HG03457 (cell line): ENCODE results near the gene ATP13A5.

Experiments used
- ATAC-seq: cut with Tn5 transposase; IDR thresholded peaks from one replicate; pipeline ENCODE4 v1.9.1; 2021; ENCODE audit warnings: moderate number of reproducible peaks; ENCODE audit not compliant: unreplicated experiment

The ATP13A5 gene, protein sequence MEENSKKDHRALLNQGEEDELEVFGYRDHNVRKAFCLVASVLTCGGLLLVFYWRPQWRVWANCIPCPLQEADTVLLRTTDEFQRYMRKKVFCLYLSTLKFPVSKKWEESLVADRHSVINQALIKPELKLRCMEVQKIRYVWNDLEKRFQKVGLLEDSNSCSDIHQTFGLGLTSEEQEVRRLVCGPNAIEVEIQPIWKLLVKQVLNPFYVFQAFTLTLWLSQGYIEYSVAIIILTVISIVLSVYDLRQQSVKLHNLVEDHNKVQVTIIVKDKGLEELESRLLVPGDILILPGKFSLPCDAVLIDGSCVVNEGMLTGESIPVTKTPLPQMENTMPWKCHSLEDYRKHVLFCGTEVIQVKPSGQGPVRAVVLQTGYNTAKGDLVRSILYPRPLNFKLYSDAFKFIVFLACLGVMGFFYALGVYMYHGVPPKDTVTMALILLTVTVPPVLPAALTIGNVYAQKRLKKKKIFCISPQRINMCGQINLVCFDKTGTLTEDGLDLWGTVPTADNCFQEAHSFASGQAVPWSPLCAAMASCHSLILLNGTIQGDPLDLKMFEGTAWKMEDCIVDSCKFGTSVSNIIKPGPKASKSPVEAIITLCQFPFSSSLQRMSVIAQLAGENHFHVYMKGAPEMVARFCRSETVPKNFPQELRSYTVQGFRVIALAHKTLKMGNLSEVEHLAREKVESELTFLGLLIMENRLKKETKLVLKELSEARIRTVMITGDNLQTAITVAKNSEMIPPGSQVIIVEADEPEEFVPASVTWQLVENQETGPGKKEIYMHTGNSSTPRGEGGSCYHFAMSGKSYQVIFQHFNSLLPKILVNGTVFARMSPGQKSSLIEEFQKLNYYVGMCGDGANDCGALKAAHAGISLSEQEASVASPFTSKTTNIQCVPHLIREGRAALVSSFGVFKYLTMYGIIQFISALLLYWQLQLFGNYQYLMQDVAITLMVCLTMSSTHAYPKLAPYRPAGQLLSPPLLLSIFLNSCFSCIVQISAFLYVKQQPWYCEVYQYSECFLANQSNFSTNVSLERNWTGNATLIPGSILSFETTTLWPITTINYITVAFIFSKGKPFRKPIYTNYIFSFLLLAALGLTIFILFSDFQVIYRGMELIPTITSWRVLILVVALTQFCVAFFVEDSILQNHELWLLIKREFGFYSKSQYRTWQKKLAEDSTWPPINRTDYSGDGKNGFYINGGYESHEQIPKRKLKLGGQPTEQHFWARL

DNA sequence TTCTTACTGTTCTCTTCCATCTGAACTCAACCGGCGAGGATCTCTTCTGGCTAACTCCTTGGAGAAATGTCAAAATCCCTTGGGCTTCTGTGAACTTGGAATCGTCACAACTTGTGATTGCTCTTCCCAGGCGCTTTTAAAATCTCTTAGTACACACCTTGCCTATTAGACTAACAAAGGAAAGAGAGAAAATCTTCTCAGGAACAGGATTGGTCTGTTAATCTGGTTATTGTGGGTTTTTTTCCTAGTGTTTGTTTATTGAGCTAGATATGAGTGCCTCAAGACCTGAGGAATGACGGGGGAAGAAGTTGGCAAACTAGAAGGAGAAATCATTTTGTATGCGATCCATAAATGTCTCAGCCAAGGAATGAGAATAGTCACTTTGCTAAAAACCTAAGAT, at the start of gene ATP13A5:
Gene ATP13A5, minus strand, starts transcription at position 48 of the 400 bp plus-strand sequence. Its CDS starts 28 bp downstream, at position 20.
- no peak for ATAC-seq

DNA sequence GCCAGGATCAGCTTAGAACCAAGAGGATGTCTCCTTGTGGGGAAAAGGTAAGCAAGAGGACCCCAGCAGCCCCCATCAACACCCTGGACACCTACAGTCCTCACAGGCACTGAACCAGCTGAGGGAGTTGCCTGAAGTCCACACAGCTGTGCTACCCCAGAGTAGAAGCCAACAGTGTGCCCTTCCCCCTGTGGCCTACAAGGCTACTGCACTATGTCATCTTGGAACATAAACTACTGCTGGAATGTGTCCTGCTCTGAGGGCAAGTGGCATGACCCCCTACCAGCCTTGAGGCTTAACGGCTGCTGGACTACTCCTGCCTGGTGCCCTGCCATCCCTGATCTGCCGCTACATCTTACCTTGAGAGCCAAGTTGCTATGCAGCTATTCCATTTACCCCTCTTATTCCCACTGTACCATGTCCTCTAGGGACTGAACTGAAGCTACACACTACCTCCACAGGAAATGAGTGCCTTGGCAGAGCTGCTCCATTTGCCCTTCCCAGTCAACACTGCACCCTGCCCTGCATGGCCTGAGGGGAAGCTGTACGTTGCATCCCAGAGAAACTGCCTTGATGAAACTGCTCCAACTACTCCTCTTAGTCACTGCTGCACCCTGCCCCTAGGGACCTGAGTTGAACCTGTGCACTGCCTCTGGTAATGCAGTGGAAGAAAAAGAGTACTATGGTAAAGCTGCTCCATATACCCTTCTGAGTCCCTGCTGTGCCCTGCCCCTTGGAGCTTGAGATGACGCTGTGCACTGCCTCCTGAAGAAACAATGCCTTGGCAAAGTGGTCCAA, 40.2 kb upstream of the ATP13A5 start:
- ATAC-seq, result no peak

DNA sequence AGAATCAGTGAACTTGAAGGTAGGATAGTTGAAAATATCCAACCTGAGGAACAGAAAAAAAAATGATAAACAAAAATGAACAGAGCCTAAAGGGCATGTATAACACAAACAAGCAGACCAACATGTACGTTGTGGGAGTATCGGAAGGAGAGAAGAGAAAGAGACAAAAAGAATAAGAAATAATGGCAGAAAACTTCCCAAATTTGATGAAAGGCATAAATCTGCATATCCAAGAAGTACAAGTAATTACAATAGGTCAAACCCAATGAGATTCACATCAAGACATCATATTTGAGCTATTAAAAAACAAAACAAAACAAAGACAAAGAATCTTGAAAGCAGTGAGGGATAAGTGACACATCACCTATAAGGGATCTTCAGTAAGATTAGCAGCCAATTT, 38.1 kb upstream of the ATP13A5 start:
- no peak for ATAC-seq

DNA sequence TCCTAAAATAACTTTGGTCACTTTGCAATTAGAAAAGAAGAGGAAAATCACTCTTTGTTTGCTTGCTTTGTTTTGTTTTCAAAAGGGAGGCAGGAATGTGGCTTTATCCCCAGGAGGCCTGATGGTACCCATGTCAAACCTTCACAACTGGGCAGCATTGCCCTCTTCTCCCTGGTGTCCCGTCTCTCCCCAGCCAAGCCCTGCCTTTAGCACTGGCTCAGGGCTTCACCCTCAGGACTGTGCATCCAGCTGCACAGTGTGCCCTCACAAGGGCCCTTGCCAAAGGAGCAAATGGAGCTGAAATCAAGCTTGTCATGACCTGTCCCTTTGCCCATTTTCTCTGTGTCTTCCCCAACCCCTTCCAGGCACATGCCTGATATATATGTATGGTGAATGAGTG, 29.1 kb upstream of the ATP13A5 start:
- no peak for ATAC-seq

DNA sequence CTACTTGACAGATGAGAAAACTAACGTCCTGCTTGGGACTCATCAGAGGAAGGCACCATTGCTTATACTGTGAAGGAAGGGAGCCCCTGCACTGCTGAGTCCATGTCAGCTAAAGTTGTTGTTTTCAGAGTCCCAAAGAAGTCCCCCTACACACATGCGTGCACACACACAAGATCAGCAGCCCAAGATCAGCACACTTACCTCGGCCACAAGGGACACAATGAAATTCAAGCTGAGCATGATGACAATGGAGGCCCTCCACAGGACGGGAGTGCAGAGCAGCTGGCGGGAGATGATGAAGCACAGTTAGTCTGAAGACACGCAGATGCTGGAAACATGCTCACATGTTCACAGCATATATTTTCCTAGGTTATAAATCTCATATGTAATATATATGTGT, 28.6 kb upstream of the ATP13A5 start:
- ATAC-seq, result no peak

DNA sequence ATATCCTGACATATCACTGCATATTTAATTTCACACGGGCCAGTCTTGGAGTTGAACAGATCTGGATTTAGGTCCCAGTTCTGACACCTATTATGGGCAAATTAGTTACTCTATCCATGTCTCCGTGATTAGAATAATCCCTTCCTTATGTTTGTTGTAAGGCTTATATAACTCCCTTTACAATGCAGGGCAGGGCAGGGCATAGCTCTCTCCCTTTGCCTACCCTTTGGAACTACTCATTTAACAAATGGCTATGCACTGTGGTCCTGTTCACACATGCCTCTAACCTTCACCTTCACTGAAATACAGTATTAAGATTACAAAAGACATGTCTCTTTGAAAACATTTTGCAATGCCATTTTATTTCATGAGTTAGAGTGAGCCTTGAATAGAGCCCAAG, 24.8 kb upstream of the ATP13A5 start:
- ATAC-seq, result no peak

DNA sequence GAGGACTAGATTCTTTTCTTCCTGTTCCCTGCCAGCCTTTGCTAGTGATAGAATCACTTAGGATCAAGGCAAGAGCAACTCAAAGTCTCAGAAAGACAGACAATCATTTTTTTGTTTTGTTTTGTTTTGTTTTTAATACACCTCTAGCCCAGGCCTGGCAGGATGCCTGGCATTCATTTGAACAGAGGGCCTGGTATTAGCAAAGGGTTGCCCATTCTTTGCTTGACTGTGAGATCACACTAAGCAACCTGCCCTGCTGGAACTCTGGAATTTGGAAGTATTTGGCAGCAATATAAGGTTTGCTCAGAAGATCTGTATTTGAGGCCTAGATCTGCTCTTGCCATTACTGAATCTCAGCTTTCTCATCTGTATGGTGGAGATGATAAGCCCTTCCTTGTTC, 21.8 kb upstream of the ATP13A5 start:
- no peak for ATAC-seq

DNA sequence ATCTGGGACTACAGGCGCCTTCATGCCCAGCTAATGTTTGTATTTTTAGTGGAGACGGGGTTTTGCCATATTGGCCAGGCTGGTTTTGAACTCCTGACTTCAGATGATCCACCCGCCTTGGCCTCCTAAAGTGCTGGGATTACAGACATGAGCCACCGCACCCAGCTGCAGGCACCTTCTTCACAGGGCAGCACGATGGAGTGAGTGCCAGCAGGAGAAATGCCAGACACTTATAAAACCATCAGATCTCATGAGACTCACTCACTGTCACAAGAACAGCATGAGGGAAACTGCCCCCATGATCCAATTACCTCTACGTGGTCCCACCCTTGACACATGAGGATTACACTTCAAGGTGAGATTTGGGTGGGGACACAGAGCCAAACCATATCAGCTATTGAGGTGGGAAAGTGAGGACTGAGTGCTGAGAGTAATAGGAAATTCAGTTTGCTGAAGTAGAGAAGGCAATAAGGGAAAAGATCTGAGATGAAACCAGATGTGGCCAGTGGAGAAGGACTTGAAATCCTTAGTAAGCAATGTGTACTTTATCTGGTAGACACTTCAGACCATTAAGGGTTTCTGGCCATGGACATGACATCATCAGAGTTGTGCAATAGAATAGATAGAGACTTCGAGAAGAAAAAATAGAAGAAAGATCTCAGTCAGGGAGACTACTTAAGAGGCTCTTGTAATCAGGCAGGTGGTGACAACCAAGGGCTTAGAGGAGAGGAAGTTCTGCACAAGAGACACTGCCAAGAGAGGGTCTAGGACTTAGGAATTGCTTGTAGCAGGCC, 18.1 kb upstream of the ATP13A5 start:
- no peak for ATAC-seq

DNA sequence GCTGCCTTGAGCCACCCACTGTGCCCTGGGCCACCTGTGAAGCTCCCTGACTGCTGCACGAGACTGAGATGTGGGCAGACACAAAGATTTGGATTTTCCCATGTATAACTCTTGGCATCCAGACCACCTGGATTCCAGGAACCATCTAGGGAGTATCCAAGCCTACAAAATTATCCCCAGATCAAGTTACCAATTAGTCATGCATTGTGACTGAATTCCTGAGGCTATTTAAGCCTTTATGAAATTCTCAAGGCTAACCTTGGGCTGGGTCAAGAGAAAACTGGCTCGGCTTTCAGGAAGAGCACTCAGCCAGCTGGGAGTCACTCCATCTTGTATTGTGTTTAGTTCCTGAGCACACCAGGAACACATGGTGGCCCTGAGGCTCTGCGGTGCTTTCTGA, 13.3 kb upstream of the ATP13A5 start:
- ATAC-seq, result no peak

DNA sequence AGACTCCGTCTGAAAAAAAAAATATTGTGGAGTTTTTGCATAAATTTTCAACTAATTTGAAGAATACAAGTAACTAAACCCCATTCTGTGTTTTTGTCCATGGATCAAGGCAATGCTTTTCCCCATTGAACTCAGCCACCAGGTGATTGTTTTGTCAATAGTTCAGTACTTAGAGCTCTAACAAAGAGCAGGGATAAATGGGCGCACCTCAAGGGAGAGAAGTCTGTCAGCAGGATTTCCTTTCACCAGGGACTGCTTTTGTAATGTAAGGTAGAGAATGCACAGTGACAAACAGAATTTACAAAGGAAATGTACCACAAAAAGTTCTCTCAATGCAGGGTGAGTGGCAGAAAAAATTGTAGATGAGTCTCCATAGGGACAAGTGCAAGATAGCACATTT, 10.8 kb upstream of the ATP13A5 start:
- no peak for ATAC-seq

DNA sequence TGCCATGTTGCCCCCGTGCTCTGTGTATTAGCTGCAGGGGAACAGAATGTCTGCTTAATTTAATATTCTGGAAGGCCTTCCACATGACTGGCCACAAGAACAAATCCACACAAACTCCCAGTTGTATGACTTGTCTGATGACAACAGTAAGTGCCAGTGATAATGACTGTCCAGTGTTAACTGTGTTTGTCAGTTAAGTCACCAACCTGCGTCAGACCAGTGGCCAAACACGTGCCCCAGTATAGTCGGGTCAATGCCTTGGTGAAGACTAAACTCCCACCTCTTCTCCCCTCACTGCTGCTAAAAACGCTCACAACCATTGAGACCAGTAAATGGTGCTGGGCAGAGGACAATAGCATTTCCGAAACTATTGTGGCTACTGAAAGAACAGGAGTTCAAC, 9.8 kb upstream of the ATP13A5 start:
- no peak for ATAC-seq

DNA sequence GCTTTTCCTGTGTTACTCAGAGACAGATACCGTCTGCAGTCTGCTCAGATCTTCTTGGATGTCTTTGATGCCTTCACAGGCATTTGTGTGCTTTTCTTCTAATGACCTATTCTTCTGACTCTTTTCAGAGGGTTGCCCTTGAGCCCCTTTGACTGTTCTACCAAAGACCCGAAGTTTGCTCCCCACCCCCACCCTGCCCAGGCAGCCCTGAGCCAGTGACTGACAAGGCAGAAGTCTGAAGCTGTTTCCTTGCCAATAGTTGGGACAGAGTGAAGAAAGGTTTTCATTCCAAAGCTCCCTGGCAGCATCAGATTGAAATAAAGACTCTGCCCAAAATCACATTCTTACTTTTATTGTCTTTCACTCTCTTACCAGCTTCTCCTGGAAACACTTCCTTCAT, 9.0 kb upstream of the ATP13A5 start:
- ATAC-seq, result no peak

DNA sequence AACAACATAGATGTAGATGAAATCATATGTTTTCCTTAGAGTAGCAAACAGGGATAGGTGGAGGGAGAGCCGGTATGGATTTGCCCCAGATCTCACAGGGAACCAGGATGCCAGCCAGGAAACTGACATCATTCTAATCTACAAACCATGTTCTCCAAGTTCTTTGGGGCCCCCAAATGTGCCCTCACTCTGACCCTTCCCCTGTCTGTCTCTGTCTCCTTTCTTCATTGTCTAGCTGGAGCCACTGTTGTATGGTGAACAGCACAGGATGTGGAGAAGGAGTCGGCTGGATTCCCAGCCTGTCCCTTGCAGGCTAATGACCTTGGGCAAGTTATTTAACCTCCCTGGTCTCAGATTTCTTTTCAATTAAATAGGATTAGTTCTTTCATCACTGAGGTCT, 962 bp downstream of the ATP13A5 start:
- no peak for ATAC-seq

DNA sequence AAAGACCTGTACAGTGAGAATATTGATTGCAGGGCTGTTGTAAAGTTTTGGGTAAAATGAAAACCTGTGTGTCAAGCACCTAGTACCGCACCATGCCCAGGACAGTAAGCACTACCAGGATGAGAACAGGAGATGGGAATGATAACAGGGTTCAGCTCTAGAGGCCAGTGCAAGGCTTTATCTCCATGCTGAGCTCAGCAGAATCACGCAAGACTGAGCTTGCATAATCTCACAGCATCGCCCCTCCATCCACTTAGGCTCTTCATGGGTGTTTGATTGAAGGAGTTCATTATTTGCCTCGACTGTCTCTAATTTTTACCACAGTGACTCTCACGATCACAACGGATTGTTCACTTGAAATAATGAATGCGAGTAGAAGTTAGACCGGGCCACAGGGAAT, 2.9 kb downstream of the ATP13A5 start:
- no peak for ATAC-seq

DNA sequence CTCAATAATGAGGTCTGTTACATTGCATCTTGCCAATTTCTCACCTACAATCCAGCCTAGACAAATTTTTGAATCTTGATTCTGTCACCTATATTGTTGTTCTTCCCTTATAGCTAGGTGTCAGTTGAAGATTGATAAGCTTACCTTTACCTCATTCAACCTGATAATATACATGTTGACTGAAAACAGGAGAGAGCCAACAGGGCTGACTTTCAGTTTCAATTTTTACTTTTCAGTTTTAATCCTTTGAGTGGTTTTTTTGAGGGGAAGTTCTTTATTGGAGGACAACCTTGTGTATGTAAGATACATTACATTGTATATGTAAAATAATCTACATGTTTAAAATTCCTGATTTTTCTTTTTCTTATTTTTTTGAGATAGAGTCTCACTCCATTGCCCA, 5.8 kb downstream of the ATP13A5 start:
- no peak for ATAC-seq

DNA sequence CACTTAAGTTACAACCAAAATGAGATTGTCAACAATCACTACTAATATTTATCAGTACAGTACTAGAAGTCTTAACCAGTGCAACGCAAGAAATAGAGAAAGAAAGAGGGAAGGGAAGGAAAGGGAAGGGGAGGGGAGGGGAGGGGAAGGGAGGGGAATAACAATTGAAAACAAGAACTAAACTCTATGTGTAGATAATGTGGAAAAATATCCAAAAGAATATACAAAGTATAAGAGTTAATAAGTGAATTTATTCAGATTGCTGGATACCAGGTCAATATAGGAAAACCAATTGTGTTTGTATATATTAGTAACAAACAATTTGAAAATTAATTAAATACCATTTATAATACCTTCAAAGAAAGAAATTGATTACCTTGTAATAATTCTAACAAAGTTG, 10.7 kb downstream of the ATP13A5 start:
- no peak for ATAC-seq

DNA sequence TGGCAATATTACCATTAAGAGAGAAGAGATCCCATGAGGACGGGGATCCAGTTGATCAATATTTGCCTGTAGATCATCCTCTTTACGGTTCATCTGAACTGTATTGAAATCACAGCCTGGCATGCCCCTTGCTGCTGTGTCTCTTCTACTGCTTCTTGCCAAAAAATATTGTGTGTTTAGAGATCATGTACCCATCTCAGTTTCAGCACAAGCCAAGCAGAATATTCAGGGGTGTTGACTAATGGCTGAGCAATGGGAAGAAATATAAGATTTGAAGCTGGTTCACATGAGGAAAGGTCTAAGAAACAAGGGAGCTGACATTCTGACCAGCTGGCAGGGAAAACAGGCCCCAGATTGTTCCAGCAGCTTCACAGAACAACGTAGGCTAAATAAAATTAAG, 21.3 kb downstream of the ATP13A5 start:
- no peak for ATAC-seq

DNA sequence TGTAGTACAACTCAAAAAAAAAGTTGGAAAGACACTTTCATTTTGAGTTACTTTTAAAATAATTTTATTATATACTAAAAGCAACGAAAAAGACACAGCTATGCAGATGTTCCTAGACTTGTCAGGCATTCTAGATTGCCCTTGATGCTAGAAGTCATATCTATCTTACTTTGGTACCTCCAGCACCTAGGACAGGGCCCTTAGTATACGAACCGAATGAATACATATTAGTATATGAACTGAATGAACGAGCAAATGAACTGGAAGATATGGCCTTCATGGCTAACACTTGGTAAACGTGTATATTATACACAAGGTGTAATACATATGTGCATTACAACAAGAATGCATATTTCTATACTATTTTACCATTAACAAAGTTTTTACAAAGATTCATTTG, 24.1 kb downstream of the ATP13A5 start:
- ATAC-seq, result no peak

DNA sequence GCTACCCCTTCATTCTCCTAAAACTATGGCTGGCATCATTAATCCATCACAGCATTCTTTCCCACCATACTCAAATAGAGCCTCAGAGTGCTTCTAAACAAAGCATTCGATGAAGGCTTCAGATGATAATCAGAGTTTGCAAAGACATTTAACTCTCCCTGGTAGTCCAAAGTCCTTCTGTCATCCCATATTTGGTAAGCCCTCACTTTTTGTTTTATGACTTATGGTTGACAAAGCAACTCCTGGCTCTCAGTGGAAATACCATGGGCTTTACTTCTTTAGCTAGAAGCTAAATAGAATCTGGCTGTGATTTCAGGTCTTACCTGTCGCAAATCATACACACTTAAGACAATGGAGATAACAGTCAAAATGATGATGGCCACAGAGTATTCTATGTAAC, 27.8 kb downstream of the ATP13A5 start:
- no peak for ATAC-seq

DNA sequence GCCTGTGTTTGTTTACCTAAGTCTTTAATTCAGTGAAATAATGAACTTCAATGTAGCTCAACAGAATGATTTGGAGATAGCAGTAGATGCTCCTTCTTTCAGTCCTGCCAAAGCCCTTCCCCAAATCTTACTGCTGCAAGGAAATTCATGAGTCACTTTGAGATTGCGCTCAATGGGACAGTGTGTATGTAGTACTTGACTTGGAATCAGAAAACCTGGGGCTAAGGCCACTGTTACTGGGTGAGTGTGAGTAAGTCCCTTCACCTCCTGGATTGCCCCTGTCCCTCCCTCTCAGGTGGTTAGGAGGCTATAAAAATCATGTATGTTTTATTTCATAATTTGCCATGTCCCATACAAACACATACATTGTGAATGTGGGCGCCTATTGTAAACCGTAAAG, 29.9 kb downstream of the ATP13A5 start:
- ATAC-seq, result no peak
